NCI-H146 (cell line): ENCODE results near the gene CAPNS2.
"Not testable (repeated sequence)": the region's sequence is repeated elsewhere in the genome, so short reads cannot be mapped to it uniquely, and the experiment has no call there.

Source experiments
- DNase-seq: peaks from one replicate; lab custom pipeline; 2025; lab: John Stamatoyannopoulos, UW

Gene CAPNS2

GRCh38 chr16:55568207-55568606, 1.7 kb downstream of the CAPNS2 start:
- DNase-seq: no peak

- no peak for DNase-seq
Observed at GRCh38 chr16:55569025-55569424, 2.5 kb downstream of the CAPNS2 start.

- DNase-seq: no peak
Observed at GRCh38 chr16:55570159-55570558, 3.7 kb downstream of the CAPNS2 start.

DNA sequence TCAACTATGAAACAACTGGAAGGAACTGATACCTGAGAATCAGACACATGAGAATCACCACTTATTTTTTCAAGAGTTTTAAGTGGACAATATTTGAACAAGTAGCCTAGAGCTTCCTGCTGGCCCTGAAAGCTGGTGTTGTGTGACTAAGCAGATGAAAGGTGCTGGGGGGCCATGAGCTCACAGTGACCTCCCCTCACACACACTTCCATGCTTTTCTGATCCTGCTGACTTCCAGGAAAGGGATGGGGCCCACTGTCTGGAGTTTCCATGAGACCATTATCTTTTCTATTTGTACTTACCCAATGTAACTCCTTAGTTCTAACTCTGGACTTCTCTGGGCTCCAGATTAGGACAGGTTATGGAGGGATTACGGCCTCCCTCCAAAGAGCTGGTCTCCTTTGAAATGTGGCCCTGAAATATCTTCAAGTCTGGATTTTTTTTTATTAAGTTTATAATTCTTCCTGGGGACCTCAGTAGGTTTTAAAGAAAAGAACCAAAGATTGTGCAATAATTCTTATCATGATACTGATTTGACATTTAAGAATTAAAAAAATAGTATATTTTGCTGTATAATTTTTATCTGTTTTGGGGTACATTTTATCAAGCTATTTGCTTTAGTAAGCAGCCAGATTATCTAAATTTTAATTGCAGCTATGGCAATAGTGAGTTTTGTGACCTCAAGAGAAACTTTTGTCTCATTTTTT, 4.9 kb downstream of the CAPNS2 start:
- DNase-seq: no peak

- DNase-seq: no peak
Observed at GRCh38 chr16:55572439-55572838, 6.0 kb downstream of the CAPNS2 start.

DNA sequence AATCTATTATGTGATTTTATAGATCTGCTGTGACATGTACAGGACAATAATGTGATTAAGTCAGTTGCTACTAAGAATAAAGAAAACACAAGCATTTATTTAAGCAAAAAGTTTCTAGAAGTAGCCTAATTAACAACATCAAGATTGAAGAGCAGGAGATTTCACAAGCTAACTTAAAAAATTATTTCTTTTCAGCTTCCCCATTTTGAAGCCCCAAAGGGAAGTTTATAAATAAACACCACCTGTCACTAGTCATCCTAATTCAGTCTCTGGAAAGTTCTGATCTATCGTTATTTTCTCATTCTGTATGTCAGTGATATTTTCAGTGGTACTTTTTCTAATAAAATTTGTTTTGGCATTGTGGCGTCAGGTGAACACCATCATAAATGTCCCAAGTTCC, 8.3 kb downstream of the CAPNS2 start:
- no peak for DNase-seq

DNA sequence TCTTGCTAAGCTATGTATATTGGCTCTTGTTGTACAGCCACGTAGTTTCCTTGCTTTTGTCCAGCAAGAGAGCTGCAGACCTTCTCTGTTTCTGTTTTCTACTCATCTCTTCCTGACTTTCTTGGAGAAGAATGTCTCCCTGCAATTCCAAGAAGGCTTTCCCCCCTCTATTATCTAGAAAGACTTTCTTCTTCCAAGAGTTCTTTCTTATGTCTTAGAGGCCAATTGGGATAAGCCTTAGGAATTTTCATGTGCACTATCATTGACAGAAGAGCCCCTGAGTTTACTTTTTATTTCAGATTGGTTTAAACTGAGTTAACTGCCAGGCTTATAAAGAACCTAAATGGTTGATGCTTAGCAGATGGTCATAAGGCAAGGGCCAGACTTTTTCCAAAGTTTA, 9.0 kb downstream of the CAPNS2 start:
- DNase-seq: no peak

GRCh38 chr16:55576384-55576783, 9.9 kb downstream of the CAPNS2 start:
- DNase-seq: no peak

DNA sequence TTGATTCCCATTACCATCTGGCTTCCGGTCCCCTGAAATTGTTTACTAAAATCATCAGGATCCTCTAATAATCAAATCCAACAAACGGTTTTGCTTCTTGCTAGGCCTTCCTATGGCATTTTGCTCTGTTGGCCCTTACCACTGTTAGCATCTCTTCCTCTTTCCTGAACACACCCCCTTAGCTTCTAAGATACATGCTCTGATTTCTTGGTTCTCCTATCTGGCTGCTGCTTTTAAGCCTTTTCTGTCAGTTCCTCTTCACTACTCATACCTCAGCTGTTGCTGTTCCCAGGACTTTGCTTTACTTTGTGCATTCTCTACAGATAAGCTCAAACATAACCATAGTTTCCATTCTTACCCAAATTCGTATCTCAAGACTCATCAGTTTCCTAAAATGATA, 11.4 kb downstream of the CAPNS2 start:
- DNase-seq: no peak

GRCh38 chr16:55585631-55586030, 19.1 kb downstream of the CAPNS2 start:
- DNase-seq: no peak

GRCh38 chr16:55588799-55589198, 22.3 kb downstream of the CAPNS2 start:
- no peak for DNase-seq

- no peak for DNase-seq
Observed at GRCh38 chr16:55592306-55592705, 25.8 kb downstream of the CAPNS2 start.

GRCh38 chr16:55597928-55598327, 31.4 kb downstream of the CAPNS2 start:
- no peak for DNase-seq

- DNase-seq: no peak
Observed at GRCh38 chr16:55605754-55606336, 39.4 kb downstream of the CAPNS2 start.

DNA sequence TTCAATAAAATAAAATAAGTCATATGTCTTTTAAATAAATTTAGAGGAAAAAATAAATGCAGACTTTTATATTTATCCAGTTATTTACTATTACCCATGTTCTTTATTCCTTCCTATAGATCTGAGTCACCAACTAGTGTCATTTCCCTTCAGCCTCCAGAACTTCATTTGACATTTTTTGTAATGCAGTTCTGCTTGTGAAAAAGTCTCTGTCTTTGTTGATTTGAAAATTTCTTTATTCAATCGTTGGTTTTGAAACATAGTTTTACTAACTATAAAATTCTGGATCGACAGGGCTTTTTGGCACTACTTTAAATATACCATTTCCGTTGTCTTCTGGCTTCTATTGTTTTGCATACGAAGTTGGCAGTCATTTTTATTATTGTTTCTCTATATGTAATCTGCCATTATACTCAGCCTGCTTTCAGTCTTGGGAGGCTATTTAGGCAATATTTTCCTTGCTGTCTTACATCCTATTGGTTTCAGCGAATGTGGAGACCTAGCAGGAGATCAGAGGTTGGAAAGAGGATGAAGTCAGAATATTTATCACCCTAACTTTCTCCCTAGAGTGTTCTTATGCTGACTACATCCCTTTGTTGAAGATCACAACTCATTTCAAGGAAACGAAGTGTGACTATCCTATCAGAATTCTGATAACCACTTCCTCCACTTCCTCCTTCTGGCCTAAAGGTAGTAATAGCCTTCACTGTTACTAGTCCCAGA, 47.3 kb downstream of the CAPNS2 start:
- DNase-seq: no peak

DNA sequence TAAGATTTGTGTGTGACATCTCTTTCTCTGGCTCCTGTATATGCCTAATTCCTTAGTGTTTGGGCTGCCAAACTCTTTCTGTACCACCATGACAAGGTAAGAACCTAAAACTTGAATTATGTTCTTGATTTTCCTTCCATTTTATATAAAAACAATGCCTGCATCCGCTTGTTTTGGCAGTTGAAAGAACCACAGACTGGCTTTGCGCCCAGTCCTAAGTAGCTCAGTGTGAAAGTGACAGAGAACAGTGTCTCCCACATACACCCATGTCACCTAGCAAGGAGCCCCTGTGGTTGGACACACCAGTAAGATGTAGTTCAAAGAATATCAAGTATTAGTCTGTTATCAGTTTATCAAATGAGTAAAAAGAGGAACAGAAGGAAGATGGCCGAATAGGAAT, 48.6 kb downstream of the CAPNS2 start:
- DNase-seq: no peak

- DNase-seq: not testable (repeated sequence)
Observed at GRCh38 chr16:55615670-55616069, 49.2 kb downstream of the CAPNS2 start.
